Fibroblast of villous mesenchyme (primary cell): ENCODE results near the gene NOL3. TPM values are rescaled to one million over a fixed set of nuclear protein-coding genes. Genes with fewer than 3 reads are reported as not detected.

Experiments
- DNase-seq: peaks from one replicate; pipeline ENCODE4 v3.0.0-alpha.2; 2010; ENCODE audit warnings: low read depth
- H3K4me3 ChIP-seq: 2 replicates; pipeline ENCODE4 v1.5.1; 2011; ENCODE audit warnings: low read depth, mild to moderate bottlenecking, low read length
- total RNA-seq: library from RNA; depleted of rRNA; stranded (reverse); fragments of >200 nt; gene quantifications from 2 replicates; pipeline ENCODE4 v1.2.3, GENCODE V29; 2012
- TF ChIP-seq, protein P1 (sequence below): IDR thresholded peaks from 2 replicates; pipeline ENCODE4 v1.5.1; 2012; ENCODE audit warnings: low read depth, mild to moderate bottlenecking, low read length; ENCODE audit not compliant: insufficient read depth

Gene NOL3
- total RNA-seq, 1 donor: 11.7 TPM

- peak overlapping the region; percentile 27 for H3K4me3 ChIP-seq
- no peak for DNase-seq
Measured at GRCh38 chr16:67154578-67155294, 15.6 kb upstream of the NOL3 start.

GRCh38 chr16:67155295-67156142, 14.8 kb upstream of the NOL3 start:
- H3K4me3 ChIP-seq: peak overlapping the region; percentile 27
- TF ChIP-seq, protein P1, sequence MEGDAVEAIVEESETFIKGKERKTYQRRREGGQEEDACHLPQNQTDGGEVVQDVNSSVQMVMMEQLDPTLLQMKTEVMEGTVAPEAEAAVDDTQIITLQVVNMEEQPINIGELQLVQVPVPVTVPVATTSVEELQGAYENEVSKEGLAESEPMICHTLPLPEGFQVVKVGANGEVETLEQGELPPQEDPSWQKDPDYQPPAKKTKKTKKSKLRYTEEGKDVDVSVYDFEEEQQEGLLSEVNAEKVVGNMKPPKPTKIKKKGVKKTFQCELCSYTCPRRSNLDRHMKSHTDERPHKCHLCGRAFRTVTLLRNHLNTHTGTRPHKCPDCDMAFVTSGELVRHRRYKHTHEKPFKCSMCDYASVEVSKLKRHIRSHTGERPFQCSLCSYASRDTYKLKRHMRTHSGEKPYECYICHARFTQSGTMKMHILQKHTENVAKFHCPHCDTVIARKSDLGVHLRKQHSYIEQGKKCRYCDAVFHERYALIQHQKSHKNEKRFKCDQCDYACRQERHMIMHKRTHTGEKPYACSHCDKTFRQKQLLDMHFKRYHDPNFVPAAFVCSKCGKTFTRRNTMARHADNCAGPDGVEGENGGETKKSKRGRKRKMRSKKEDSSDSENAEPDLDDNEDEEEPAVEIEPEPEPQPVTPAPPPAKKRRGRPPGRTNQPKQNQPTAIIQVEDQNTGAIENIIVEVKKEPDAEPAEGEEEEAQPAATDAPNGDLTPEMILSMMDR: peak; percentile 76
- peak; percentile 70 for DNase-seq

More at GRCh38 chr16:67154578-67155294, 15.6 kb upstream of the NOL3 start:
- TF ChIP-seq, protein P1: no peak

GRCh38 chr16:67156143-67156844, 14.0 kb upstream of the NOL3 start:
- DNase-seq: no peak
- H3K4me3 ChIP-seq: no peak overlapping the region
- TF ChIP-seq, protein P1: no peak

DNA sequence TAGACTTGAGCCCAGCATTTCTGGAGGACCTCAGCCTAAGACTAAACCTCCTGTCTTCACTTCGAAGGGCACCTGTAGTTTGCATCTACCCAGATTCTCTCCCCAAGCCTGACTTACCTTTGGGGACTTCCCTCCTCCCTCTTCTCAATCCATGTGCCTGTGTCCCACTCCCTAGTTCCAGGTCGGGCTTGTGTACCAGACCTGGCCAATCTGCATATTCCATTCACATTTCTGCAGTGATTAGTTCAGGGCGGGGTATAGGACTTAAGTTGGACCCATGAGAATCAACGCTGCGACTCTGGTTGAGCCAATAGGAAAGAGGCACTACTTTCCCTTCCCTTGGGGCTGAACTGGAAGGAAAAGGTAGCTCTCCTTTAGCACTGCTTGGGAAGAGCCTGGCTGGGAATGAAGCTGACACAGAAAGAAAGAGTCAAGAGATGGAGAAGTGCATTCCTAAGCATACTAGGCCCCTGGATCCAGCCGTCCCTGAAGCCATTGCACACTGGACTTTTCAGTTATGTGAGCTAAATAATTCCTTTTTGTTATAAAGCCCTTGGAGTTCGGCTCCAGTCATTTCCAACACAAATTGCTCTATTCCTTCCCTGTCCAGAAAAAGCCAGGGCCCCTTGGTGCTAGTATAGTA, 13.1 kb upstream of the NOL3 start:
- TF ChIP-seq, protein P1: no peak
- DNase-seq: no peak
- no peak overlapping the region for H3K4me3 ChIP-seq

DNA sequence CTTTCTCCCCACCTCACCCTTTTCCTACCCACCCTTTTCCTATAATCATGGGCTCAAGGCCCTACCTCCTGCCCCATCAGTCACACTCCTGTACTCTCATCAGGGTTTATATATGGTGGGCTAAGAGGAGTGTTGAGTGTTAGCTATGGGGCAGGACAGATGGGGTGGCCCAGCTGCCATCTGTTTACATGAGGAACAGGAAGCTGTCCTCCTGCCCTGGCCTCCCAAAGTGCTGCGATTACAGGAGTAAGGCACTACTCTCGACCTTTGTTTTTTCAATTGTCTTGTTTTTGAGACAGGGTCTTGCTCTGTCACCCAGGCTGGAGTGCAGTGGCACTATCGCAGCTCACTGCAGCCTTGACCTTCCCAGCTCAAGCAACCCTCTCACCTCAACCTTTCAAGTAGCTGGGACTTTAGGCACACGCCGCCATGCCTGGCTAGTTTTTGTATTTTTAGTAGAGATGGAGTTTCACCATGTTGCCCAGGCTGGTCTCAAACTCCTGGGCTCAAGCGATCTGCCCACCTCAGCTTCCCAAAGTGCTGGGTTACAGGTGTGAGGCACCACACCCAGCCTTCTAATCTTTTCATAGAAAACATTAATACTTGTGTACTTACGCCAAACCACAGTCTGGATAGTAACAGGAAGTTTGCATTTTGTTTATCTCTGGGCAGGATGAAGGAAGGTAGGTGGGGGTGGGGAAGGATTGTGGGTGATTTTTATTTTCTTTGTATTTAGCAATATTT, 12.3 kb upstream of the NOL3 start:
- TF ChIP-seq, protein P1: no peak
- no peak overlapping the region for H3K4me3 ChIP-seq
- DNase-seq: no peak
